Activated CD4-positive, alpha-beta T cell treated with anti-CD3 and anti-CD28 coated beads for 4 hours (primary cell): ENCODE results near the gene DMPK.
"Not testable (repeated sequence)": the region's sequence is repeated elsewhere in the genome, so short reads cannot be mapped to it uniquely, and the experiment has no call there.

Experiments used
- DNase-seq, 2 donors: peaks; one replicate each; pipeline ENCODE4 v3.0.0-alpha.2; 2020

The DMPK gene

DNA sequence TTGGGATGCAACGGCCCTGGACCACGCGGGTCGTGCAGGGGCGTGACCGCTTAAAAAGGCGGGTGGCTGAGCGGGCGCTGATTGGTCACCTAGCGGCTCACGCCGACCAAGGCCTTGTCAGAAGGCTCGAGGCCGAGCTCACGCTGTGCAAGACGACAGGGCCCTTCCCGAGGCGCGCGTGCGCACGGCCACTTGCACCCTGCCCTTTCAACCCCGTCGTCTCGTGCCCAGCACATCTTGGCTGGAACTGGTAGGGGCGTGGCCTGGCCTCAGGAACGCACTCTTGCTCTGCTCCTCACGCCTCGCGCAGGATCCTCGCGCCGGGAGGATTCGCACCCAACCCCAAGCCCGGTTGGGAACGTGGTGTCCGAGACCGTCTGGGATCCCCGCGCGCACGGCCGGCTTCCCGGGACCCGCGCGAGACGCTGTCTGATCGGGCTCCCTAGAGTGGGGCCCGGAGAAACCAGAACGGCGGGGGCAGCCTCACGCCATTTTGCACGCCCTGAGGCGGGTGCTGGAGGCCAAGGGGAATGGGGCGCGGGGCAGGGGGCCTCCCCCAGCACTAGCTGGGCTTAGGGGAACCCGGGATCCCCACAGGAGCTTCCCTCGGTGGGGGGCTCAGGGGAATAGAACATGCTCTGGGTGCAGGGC, 49.0 kb downstream of the DMPK start, which contains the start of gene MEIOSIN:
Gene MEIOSIN (plus strand): TSS at position 280 of the 651 bp plus-strand sequence. CDS start 1,938 bp downstream, outside the sequence.
- no peak for DNase-seq

DNA sequence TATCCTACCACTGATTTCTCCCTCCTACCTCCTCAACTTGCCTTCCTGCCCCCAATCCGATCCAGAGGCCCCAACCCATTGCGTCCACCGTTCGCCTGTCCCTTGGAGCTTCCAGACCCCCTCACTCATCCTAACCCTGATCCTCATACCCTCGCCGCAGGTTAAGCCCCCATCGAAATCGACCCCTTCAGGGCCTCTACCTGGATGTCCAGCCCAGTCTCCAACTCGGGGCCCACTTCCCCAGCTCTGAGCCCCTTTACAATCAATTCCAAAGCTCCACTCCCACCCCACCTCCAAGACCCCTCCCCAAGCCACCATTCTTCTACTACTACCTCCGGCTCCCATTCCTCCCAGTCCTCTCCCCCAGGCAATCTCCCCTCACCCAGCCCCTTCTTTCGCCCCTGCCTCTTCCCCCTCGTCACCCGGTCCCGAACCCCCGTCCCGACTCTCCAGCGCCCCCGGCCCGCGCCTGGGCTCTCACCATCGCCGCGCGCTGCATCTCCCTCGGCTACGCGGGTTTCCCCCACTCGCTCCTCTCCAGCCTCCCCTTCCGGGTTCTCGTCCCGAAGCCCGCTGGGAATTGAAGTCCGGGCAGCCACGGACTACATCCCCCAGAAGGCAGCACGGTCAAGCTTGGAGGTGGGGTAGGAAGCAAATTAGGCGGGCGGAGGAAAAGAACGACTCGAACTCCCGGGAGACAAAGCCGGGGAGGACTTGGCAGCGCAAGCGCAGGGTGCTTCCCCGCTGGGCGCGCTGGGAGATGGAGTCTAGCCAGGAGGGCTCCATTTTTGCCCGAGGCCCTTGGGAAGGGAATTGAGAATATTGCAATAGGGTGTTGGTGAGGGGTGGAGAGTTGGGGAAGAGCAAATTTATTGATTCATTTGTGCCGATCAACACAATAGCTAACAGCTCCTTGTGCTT, 51.7 kb downstream of the DMPK start, which contains the start of gene FBXO46:
Gene FBXO46 (minus strand): TSS at position 529 of the 921 bp plus-strand sequence. CDS start 17,401 bp downstream, outside the sequence.
- peak; percentile 90 to 94 for DNase-seq

DNA sequence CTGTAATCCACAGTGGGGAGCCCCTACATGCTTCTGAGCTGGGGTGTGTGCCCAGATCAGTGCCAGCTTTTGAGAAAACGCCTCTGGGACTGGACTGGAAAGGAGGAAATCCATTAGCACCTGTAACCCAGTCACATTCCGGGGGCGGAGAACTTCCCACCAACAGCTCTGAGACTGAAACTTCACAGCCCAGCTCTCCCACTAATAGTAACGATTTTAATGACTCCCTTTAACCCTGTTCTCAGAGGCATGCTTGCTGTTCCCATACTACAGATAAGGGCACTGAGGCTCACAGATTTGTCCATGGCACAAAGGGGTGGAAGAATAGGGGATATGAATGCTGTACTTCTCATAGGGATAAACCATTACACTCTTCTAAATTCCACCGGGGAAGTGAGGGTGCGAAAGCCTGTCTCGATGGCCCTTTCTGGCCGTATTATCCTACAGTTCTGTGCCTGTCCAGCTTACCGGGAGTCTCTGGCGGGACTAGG, 52.4 kb downstream of the DMPK start:
- peak; percentile 18 to 29 for DNase-seq

DNA sequence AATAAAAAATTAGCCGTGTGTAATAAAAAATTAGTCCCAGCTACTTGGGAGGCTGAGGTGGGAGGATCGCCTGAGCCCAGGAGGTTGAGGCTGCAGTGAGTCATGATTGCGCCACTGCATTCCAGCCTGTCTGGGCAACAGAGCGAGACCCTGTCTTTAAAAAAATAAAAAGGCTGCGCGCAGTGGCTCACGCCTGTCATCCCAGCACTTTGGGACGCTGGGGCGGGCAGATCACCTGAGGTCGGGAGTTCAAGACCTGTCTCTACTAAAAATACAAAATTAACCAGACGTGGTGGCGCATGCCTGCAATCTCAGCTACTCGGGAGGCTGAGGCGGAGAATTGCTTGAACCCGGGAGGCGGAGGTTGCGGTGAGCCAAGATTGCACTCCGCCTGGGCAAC, 53.6 kb downstream of the DMPK start:
- not testable (repeated sequence) for DNase-seq

DNA sequence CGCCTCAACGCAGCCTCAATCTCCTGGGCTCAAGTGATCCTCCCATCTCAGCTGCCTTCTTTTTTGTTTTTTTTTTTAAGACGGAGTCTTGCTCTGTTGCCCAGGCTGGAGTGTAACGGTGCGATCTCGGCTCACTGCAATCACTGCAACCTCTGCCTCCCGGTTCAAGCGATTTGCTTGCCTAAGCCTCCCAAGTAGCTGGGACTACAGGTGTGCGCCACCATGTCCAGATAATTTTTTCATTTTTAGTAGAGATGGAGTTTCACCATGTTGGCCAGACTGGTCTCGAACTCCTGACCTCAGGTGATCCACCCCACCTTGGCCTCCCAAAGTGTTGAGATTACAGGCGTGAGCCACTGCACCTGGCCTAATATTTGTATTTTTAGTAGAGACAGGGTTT, 62.2 kb downstream of the DMPK start:
- not testable (repeated sequence) for DNase-seq
